IMR-90 (cell line): ENCODE results near the gene NT5C1A. TPM values are rescaled to one million over a fixed set of nuclear protein-coding genes. Genes with fewer than 3 reads are reported as not detected.
A peak's percentile ranks its signal among the peaks of the same experiment; 100 is the strongest.

Source experiments
- ATAC-seq: fragments of 200-7000 bp; cut with Tn5 transposase; 2 replicates; pipeline ENCODE4 v1.9.1; 2020; ENCODE audit warnings: low read depth, mild to moderate bottlenecking, moderate library complexity
- BruUV-seq: library from RNA; stranded (reverse); fragments of 400-500 nt; replicated peaks from 2 replicates; lab custom pipeline; 2021; lab: Mats Ljungman, UMichigan
- CTCF ChIA-PET: fragments of 300-600 bp; formaldehyde crosslinking; extraction: SDS; loops from one replicate; lab custom pipeline; 2021; ENCODE audit warnings: antibody characterized with exemption; lab: Yijun Ruan, JAX
- POLR2A ChIA-PET: fragments of 300-600 bp; sonication (Branson Sonifier 250); formaldehyde crosslinking; loops from one replicate; lab custom pipeline; 2022; ENCODE audit warnings: antibody characterized with exemption; ENCODE audit not compliant: unreplicated experiment; lab: Charles Lee
- DNase-seq: peaks from one replicate; pipeline ENCODE4 v3.0.0; 2013
- H2AFZ ChIP-seq: replicated peaks from 2 replicates; pipeline ENCODE3; 2013; ENCODE audit warnings: low read length, mild to moderate bottlenecking; ENCODE audit not compliant: poor library complexity
- H2AK5ac ChIP-seq: 2 replicates; pipeline ENCODE4 v1.6.1; 2013; ENCODE audit warnings: low read depth, low read length, inconsistent platforms
- H2AK9ac ChIP-seq: replicated peaks from 2 replicates; pipeline ENCODE3; 2013; ENCODE audit warnings: mild to moderate bottlenecking, low read depth, low read length, moderate library complexity; ENCODE audit not compliant: poor library complexity
- H2BK120ac ChIP-seq: 2 replicates; pipeline ENCODE4 v1.6.1; 2013; ENCODE audit warnings: low read depth, low read length, inconsistent platforms
- H2BK15ac ChIP-seq: 3 replicates; pipeline ENCODE4 v1.6.1; 2013; ENCODE audit warnings: low read depth, low read length, inconsistent platforms
- H2BK20ac ChIP-seq: 2 replicates; pipeline ENCODE4 v1.6.1; 2013; ENCODE audit warnings: low read depth, mild to moderate bottlenecking, inconsistent platforms, low read length, moderate library complexity
- H2BK5ac ChIP-seq: 2 replicates; pipeline ENCODE4 v1.6.1; 2013; ENCODE audit warnings: mild to moderate bottlenecking, low read depth, low read length, inconsistent platforms; ENCODE audit not compliant: poor library complexity, severe bottlenecking
- H3K14ac ChIP-seq: replicated peaks from 2 replicates; pipeline ENCODE4 v1.6.1; 2013; ENCODE audit warnings: low read depth, low read length, inconsistent platforms
- H3K18ac ChIP-seq: 2 replicates; pipeline ENCODE4 v1.6.1; 2013; ENCODE audit warnings: low read depth, low read length, control low read depth
- H3K23ac ChIP-seq: 2 replicates; pipeline ENCODE4 v1.6.1; 2013; ENCODE audit warnings: low read depth, low read length, inconsistent platforms
- H3K27ac ChIP-seq: 2 replicates; pipeline ENCODE4 v1.5.1; 2013; ENCODE audit warnings: mild to moderate bottlenecking, control low read depth, low read length; ENCODE audit not compliant: insufficient read depth
- H3K27me3 ChIP-seq: 2 replicates; pipeline ENCODE4 v1.6.1; 2013; ENCODE audit warnings: low read length; ENCODE audit not compliant: control insufficient read depth, insufficient read depth
- H3K36me3 ChIP-seq: 2 replicates; pipeline ENCODE4 v1.6.1; 2013; ENCODE audit warnings: low read length, mixed read lengths; ENCODE audit not compliant: control insufficient read depth, insufficient read depth
- H3K4ac ChIP-seq: 2 replicates; pipeline ENCODE4 v1.6.1; 2013; ENCODE audit warnings: low read depth, low read length, inconsistent platforms
- H3K4me1 ChIP-seq: 2 replicates; pipeline ENCODE4 v1.6.1; 2013; ENCODE audit warnings: low read length, mixed read lengths; ENCODE audit not compliant: control insufficient read depth, insufficient read depth
- H3K4me2 ChIP-seq: 2 replicates; pipeline ENCODE4 v1.6.1; 2013; ENCODE audit warnings: low read depth, mild to moderate bottlenecking, control low read depth, low read length, moderate library complexity
- H3K4me3 ChIP-seq: 2 replicates; pipeline ENCODE4 v1.5.1; 2013; ENCODE audit warnings: low read depth, mild to moderate bottlenecking, control low read depth, low read length, moderate library complexity; ENCODE audit not compliant: insufficient read depth
- H3K56ac ChIP-seq: 2 replicates; pipeline ENCODE4 v1.6.1; 2013; ENCODE audit warnings: low read length, inconsistent platforms; ENCODE audit not compliant: insufficient read depth; ENCODE audit errors: extremely low read depth
- H3K79me1 ChIP-seq, 2 experiments: 2 replicates each; pipeline ENCODE4 v1.6.1; 2013; ENCODE audit warnings: low read length in 2 of 2, inconsistent platforms in 1 of 2, low read depth in 1 of 2
- H3K9ac ChIP-seq: 2 replicates; pipeline ENCODE4 v1.6.1; 2013; ENCODE audit warnings: low read depth, low read length, control low read depth
- H3K9me1 ChIP-seq: 2 replicates; pipeline ENCODE4 v1.6.1; 2013; ENCODE audit warnings: low read length, inconsistent platforms; ENCODE audit not compliant: insufficient read depth
- H3K9me3 ChIP-seq: 2 replicates; pipeline ENCODE4 v1.6.1; 2013; ENCODE audit warnings: low read length; ENCODE audit not compliant: control insufficient read depth, insufficient read depth
- H4K20me1 ChIP-seq: 2 replicates; pipeline ENCODE4 v1.6.1; 2013; ENCODE audit warnings: low read length, inconsistent platforms; ENCODE audit not compliant: insufficient read depth
- H4K5ac ChIP-seq: 2 replicates; pipeline ENCODE4 v1.6.1; 2013; ENCODE audit warnings: mild to moderate bottlenecking, low read depth, low read length, control low read depth
- H4K8ac ChIP-seq, 2 experiments: 2 replicates each; pipeline ENCODE4 v1.6.1; 2013; ENCODE audit warnings: low read depth in 2 of 2, low read length in 2 of 2, control low read depth in 1 of 2, inconsistent platforms in 1 of 2
- H4K91ac ChIP-seq: 2 replicates; pipeline ENCODE4 v1.6.1; 2013; ENCODE audit warnings: low read depth, low read length, inconsistent platforms; ENCODE audit not compliant: insufficient read depth
- RAD21 ChIP-seq: IDR thresholded peaks from 2 replicates; pipeline ENCODE4 v1.6.1; 2012; ENCODE audit warnings: low read length, improper control_type of control experiment
- WGBS, 2 experiments: methylation state at CpG; one replicate each; pipeline versions ENCODE4 v1.1.5 to v1.1.7; 2013; ENCODE audit warnings: missing lambda C conversion rate in 2 of 2; ENCODE audit not compliant: insufficient read length in 1 of 2; ENCODE audit errors: extremely low coverage in 2 of 2; 5-methylcytosine and 5-hydroxymethylcytosine counted together
- dilution Hi-C: fragments of 300-500 bp; cut with HindIII; formaldehyde crosslinking; loops from one replicate; pipeline ENCODE4 v1.14.3; 2018; ENCODE audit warnings: low sequenced_read_pairs; ENCODE audit not compliant: unreplicated experiment
- in situ Hi-C: fragments of 300-500 bp; cut with MboI; formaldehyde crosslinking; loops from 3 replicates; pipeline ENCODE4 v1.14.3; 2019; ENCODE audit warnings: low sequenced_read_pairs, inconsistent platforms, mixed read lengths
- intact Hi-C: fragments of 100-400 bp; cut with micrococcal nuclease; formaldehyde crosslinking; loops from 2 replicates; pipeline ENCODE4 v1.10.0; 2022
- polyA plus RNA-seq, 3 experiments: library from polyadenylated mRNA; depleted of rRNA; stranded (reverse); fragments of >200 nt; gene quantifications; 2 replicates each; pipeline ENCODE4 v1.2.3, GENCODE V29; 2012; ENCODE audit warnings: low replicate concordance in 1 of 3
- total RNA-seq: library from RNA; depleted of rRNA; stranded (reverse); fragments of >200 nt; gene quantifications from 2 replicates; pipeline ENCODE4 v1.2.3, GENCODE V29; 2012
- TF ChIP-seq, protein P1 (sequence below): conservative IDR thresholded peaks from 2 replicates; pipeline ENCODE4 v1.5.1; 2012; ENCODE audit warnings: mild to moderate bottlenecking, low read depth, low read length, improper control_type of control experiment

The NT5C1A gene
- total and polyA plus RNA-seq, 2 of the 4 experiments (the other 2 are of a cell fraction), result not detected

GRCh38 chr1:39672551-39672947, 642 bp upstream of the NT5C1A start:
- Histone ChIP-seq H3K4me1 (no peaks in the 10 kb centered on the region; the same call in 1 of the 2 replicates), H3K23ac (no peak overlapping the region), H3K9me1 (peaks cover 4% of the 10 kb centered on the region; the same call in 1 of the 2 replicates), H3K4me3 (no peak overlapping the region), H3K27ac (no peak overlapping the region), H3K4ac (no peak overlapping the region), H2BK5ac (no peak overlapping the region), H3K4me2 (peak overlapping the region; percentile 57), H2BK20ac (no peak overlapping the region), H2BK15ac (no peak overlapping the region), H4K91ac (no peak overlapping the region), H4K8ac (no peak overlapping the region), H3K18ac (no peak overlapping the region), H3K36me3 (no peaks in the 10 kb centered on the region), H3K14ac (no peak overlapping the region), H2AK9ac (no peak overlapping the region), H4K5ac (no peak overlapping the region), H4K20me1 (no peaks in the 10 kb centered on the region), H2BK120ac (no peak overlapping the region), H3K9ac (no peak overlapping the region), H2AK5ac (no peak overlapping the region), H2AFZ (peak overlapping the region; percentile 48), H3K56ac (no peak overlapping the region), H3K79me1 (no peaks in the 10 kb centered on the region), H3K9me3 (no peaks in the 10 kb centered on the region; the same call in 1 of the 2 replicates), H3K27me3 (peaks cover 76% of the 10 kb centered on the region)
- ATAC-seq, result peak; percentile 68
- in situ Hi-C loops, result no loop called here
- no TSS peak for BruUV-seq
- ChIA-PET POLR2A (no interaction called here), CTCF (interaction anchor here (0.5 to 1.7 kb wide), 6 partner anchors 13 to 558 kb away, joined by 3 to 6 read pairs (median 4); no protein-coding TSS in a partner anchor)
- 20% methylated on average over 1 of the region's 12 CpGs; no CpG with 5 or more reads in 1 of the 2 experiments for WGBS, 2 experiments
- intact Hi-C loops, result loop anchor here (5.0 kb wide), 1 partner anchor 40 kb away; no protein-coding TSS in a partner anchor
- TF ChIP-seq, protein P1, sequence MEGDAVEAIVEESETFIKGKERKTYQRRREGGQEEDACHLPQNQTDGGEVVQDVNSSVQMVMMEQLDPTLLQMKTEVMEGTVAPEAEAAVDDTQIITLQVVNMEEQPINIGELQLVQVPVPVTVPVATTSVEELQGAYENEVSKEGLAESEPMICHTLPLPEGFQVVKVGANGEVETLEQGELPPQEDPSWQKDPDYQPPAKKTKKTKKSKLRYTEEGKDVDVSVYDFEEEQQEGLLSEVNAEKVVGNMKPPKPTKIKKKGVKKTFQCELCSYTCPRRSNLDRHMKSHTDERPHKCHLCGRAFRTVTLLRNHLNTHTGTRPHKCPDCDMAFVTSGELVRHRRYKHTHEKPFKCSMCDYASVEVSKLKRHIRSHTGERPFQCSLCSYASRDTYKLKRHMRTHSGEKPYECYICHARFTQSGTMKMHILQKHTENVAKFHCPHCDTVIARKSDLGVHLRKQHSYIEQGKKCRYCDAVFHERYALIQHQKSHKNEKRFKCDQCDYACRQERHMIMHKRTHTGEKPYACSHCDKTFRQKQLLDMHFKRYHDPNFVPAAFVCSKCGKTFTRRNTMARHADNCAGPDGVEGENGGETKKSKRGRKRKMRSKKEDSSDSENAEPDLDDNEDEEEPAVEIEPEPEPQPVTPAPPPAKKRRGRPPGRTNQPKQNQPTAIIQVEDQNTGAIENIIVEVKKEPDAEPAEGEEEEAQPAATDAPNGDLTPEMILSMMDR, result peak; percentile 38; the same call in 1 of the 2 replicates
- TF ChIP-seq RAD21, result no peak
- dilution Hi-C loops, result no loop called here
- DNase-seq, result no peak
